Measurements from ENCODE around the gene MARCKSL1.
A peak's percentile ranks its signal among the peaks of the same experiment; 100 is the strongest.

The MARCKSL1 gene

GRCh38 chr1:32341971-32342370 is 5.9 kb upstream of the MARCKSL1 start:
- Histone ChIP-seq H3K36me3 (ENCODE audit: control insufficient read depth, low read length) (no peaks in the 10 kb centered on the region), H3K9me2 (replicated peaks; ENCODE audit: control insufficient read depth, low read length) (no peaks in the 10 kb centered on the region), H3K27ac (ENCODE audit: low read depth, low read length) (no peak overlapping the region), H3K79me2 (ENCODE audit: control insufficient read depth, low read length) (no peaks in the 10 kb centered on the region), H3K4me2 (ENCODE audit: low read length) (no peak overlapping the region), H3K9me3 (ENCODE audit: control insufficient read depth, insufficient read depth, low read length) (no peaks in the 10 kb centered on the region), H3K4me3 (ENCODE audit: low read length) (no peak overlapping the region), H3F3A (ENCODE audit: control insufficient read depth, insufficient read depth) (peaks cover 6% of the 10 kb centered on the region; the same call in 1 of the 2 replicates), H4K20me1 (ENCODE audit: control insufficient read depth, insufficient read depth, low read depth, low read length) (no peaks in the 10 kb centered on the region), H3K27me3 (ENCODE audit: control insufficient read depth, low read length) (0 out of 2 replicates have a peak, but pooled peaks cover 4% of the 10 kb centered on the region), H3K4me1 (ENCODE audit: control insufficient read depth, low read length) (peaks cover 31% of the 10 kb centered on the region)
- no peak for TF ChIP-seq EZH2phosphoT487 (IDR thresholded peaks at IDR 0.05; ENCODE audit: borderline replicate concordance, low read length)
- no peak for TF ChIP-seq CTCF (IDR thresholded peaks at IDR 0.05; ENCODE audit: low read depth, low read length, poor library complexity, severe bottlenecking)

GRCh38 chr1:32341186-32341757 is 5.2 kb upstream of the MARCKSL1 start:
- no peak for TF ChIP-seq CTCF (IDR thresholded peaks at IDR 0.05; ENCODE audit: low read depth, low read length, poor library complexity, severe bottlenecking)
- no peak for TF ChIP-seq EZH2phosphoT487 (IDR thresholded peaks at IDR 0.05; ENCODE audit: borderline replicate concordance, low read length)
- H3K4me2 ChIP-seq (ENCODE audit: low read length): no peak overlapping the region
- peaks cover 12% of the 10 kb centered on the region; the same call in 1 of the 2 replicates for H3F3A ChIP-seq (ENCODE audit: control insufficient read depth, insufficient read depth)
- H3K27ac ChIP-seq (ENCODE audit: low read depth, low read length): no peak overlapping the region
- no peak overlapping the region for H3K4me3 ChIP-seq (ENCODE audit: low read length)
- no peaks in the 10 kb centered on the region for H3K79me2 ChIP-seq (ENCODE audit: control insufficient read depth, low read length)
- no peaks in the 10 kb centered on the region for H3K9me3 ChIP-seq (ENCODE audit: control insufficient read depth, insufficient read depth, low read length)
- no peaks in the 10 kb centered on the region for H4K20me1 ChIP-seq (ENCODE audit: control insufficient read depth, insufficient read depth, low read depth, low read length)
- H3K36me3 ChIP-seq (ENCODE audit: control insufficient read depth, low read length): no peaks in the 10 kb centered on the region
- peaks cover 38% of the 10 kb centered on the region for H3K4me1 ChIP-seq (ENCODE audit: control insufficient read depth, low read length)
- no peaks in the 10 kb centered on the region for H3K9me2 ChIP-seq (replicated peaks; ENCODE audit: control insufficient read depth, low read length)
- H3K27me3 ChIP-seq (ENCODE audit: control insufficient read depth, low read length): no peaks in the 10 kb centered on the region

- H3K36me3 ChIP-seq (ENCODE audit: control insufficient read depth, low read length): peaks cover 7% of the 10 kb centered on the region
Observed at GRCh38 chr1:32339363-32339978, 3.4 kb upstream of the MARCKSL1 start.

More at GRCh38 chr1:32339363-32339978, 3.4 kb upstream of the MARCKSL1 start:
- H3K4me3 ChIP-seq (ENCODE audit: low read length): no peak overlapping the region
- peaks cover 12% of the 10 kb centered on the region; the same call in 1 of the 2 replicates for H3F3A ChIP-seq (ENCODE audit: control insufficient read depth, insufficient read depth)
- no peaks in the 10 kb centered on the region for H3K27me3 ChIP-seq (ENCODE audit: control insufficient read depth, low read length)
- no peaks in the 10 kb centered on the region for H3K9me3 ChIP-seq (ENCODE audit: control insufficient read depth, insufficient read depth, low read length)
- peaks cover 3% of the 10 kb centered on the region; the same call in 1 of the 2 replicates for H4K20me1 ChIP-seq (ENCODE audit: control insufficient read depth, insufficient read depth, low read depth, low read length)
- peaks cover 15% of the 10 kb centered on the region for H3K79me2 ChIP-seq (ENCODE audit: control insufficient read depth, low read length)
- H3K27ac ChIP-seq (ENCODE audit: low read depth, low read length): no peak overlapping the region
- peaks cover 42% of the 10 kb centered on the region for H3K4me1 ChIP-seq (ENCODE audit: control insufficient read depth, low read length)
- no peaks in the 10 kb centered on the region for H3K9me2 ChIP-seq (replicated peaks; ENCODE audit: control insufficient read depth, low read length)
- peak overlapping the region; percentile 85 for H3K4me2 ChIP-seq (ENCODE audit: low read length)
- no peak for TF ChIP-seq EZH2phosphoT487 (IDR thresholded peaks at IDR 0.05; ENCODE audit: borderline replicate concordance, low read length)
- TF ChIP-seq CTCF (IDR thresholded peaks at IDR 0.05; ENCODE audit: low read depth, low read length, poor library complexity, severe bottlenecking): no peak

Data from DOHH2 (cell line).